ENCODE data around the gene RAB35.
A peak's percentile ranks its signal among the peaks of the same experiment; 100 is the strongest.

Gene RAB35

GRCh38 chr12:120116441-120116791, at the start of gene RAB35:
Gene RAB35 (minus strand): TSS chr12:120116753. CDS start chr12:120116650, 103 bp downstream.
- DNase-seq (ENCODE audit: low read depth, low spot score): no peak
- H3K4me1 ChIP-seq (ENCODE audit: insufficient read depth, insufficient read length): peaks cover 15% of the 10 kb centered on the region
- TF ChIP-seq ZNF274 (IDR thresholded peaks at IDR 0.05; ENCODE audit: low read depth, low read length): no peak
- no peak for TF ChIP-seq SUZ12 (IDR thresholded peaks at IDR 0.05; ENCODE audit: extremely low read depth, insufficient read depth, insufficient read length)
- TF ChIP-seq YY1 (IDR thresholded peaks at IDR 0.05; ENCODE audit: insufficient read depth, insufficient read length): no peak
- H3K4me3 ChIP-seq (ENCODE audit: insufficient read length, low read depth): peak within 1 kb of the TSS; percentile 94
- H3K9me3 ChIP-seq (ENCODE audit: insufficient read depth, low read length): no peaks in the 10 kb centered on the region
- peak within 1 kb of the TSS; percentile 99 for H3K9ac ChIP-seq (ENCODE audit: insufficient read length, low read depth)
- peaks cover 45% of the 10 kb centered on the region for H3K36me3 ChIP-seq (ENCODE audit: insufficient read depth, insufficient read length, low read length)
- no peaks in the 10 kb centered on the region for H3K27me3 ChIP-seq (ENCODE audit: insufficient read depth, insufficient read length)

GRCh38 chr12:120164293-120164692, 47.7 kb upstream of the RAB35 start:
- peaks cover 86% of the 10 kb centered on the region for H3K36me3 ChIP-seq (ENCODE audit: insufficient read depth, insufficient read length, low read length)
- TF ChIP-seq ZNF274 (IDR thresholded peaks at IDR 0.05; ENCODE audit: low read depth, low read length) (no peak), YY1 (IDR thresholded peaks at IDR 0.05; ENCODE audit: insufficient read depth, insufficient read length) (no peak), SUZ12 (IDR thresholded peaks at IDR 0.05; ENCODE audit: extremely low read depth, insufficient read depth, insufficient read length) (no peak)
- H3K4me1 ChIP-seq (ENCODE audit: insufficient read depth, insufficient read length): no peaks in the 10 kb centered on the region
- H3K9ac ChIP-seq (ENCODE audit: insufficient read length, low read depth): no peak overlapping the region
- no peaks in the 10 kb centered on the region for H3K9me3 ChIP-seq (ENCODE audit: insufficient read depth, low read length)
- no peaks in the 10 kb centered on the region for H3K27me3 ChIP-seq (ENCODE audit: insufficient read depth, insufficient read length)
- H3K4me3 ChIP-seq (ENCODE audit: insufficient read length, low read depth): no peak overlapping the region
- no peak for DNase-seq (ENCODE audit: low read depth, low spot score)

- H3K36me3 ChIP-seq (ENCODE audit: insufficient read depth, insufficient read length, low read length): peaks cover 87% of the 10 kb centered on the region
- H3K4me3 ChIP-seq (ENCODE audit: insufficient read length, low read depth): no peak overlapping the region
- DNase-seq (ENCODE audit: low read depth, low spot score): no peak
- no peaks in the 10 kb centered on the region for H3K27me3 ChIP-seq (ENCODE audit: insufficient read depth, insufficient read length)
- H3K9ac ChIP-seq (ENCODE audit: insufficient read length, low read depth): no peak overlapping the region
- no peaks in the 10 kb centered on the region for H3K9me3 ChIP-seq (ENCODE audit: insufficient read depth, low read length)
- no peak for TF ChIP-seq ZNF274 (IDR thresholded peaks at IDR 0.05; ENCODE audit: low read depth, low read length)
- no peak for TF ChIP-seq YY1 (IDR thresholded peaks at IDR 0.05; ENCODE audit: insufficient read depth, insufficient read length)
- TF ChIP-seq SUZ12 (IDR thresholded peaks at IDR 0.05; ENCODE audit: extremely low read depth, insufficient read depth, insufficient read length): no peak
- no peaks in the 10 kb centered on the region for H3K4me1 ChIP-seq (ENCODE audit: insufficient read depth, insufficient read length)
Measured at GRCh38 chr12:120162763-120163162, 46.2 kb upstream of the RAB35 start.

- no peaks in the 10 kb centered on the region for H3K27me3 ChIP-seq (ENCODE audit: insufficient read depth, insufficient read length)
- DNase-seq (ENCODE audit: low read depth, low spot score): no peak
- TF ChIP-seq ZNF274 (IDR thresholded peaks at IDR 0.05; ENCODE audit: low read depth, low read length): no peak
- no peak for TF ChIP-seq YY1 (IDR thresholded peaks at IDR 0.05; ENCODE audit: insufficient read depth, insufficient read length)
- TF ChIP-seq SUZ12 (IDR thresholded peaks at IDR 0.05; ENCODE audit: extremely low read depth, insufficient read depth, insufficient read length): no peak
- peaks cover 87% of the 10 kb centered on the region for H3K36me3 ChIP-seq (ENCODE audit: insufficient read depth, insufficient read length, low read length)
- H3K4me3 ChIP-seq (ENCODE audit: insufficient read length, low read depth): no peak overlapping the region
- H3K9me3 ChIP-seq (ENCODE audit: insufficient read depth, low read length): no peaks in the 10 kb centered on the region
- no peak overlapping the region for H3K9ac ChIP-seq (ENCODE audit: insufficient read length, low read depth)
- no peaks in the 10 kb centered on the region for H3K4me1 ChIP-seq (ENCODE audit: insufficient read depth, insufficient read length)
Measured at GRCh38 chr12:120161852-120162251, 45.3 kb upstream of the RAB35 start.

GRCh38 chr12:120159509-120160237, 43.1 kb upstream of the RAB35 start:
- DNase-seq (ENCODE audit: low read depth, low spot score): no peak
- Histone ChIP-seq H3K36me3 (ENCODE audit: insufficient read depth, insufficient read length, low read length) (peaks cover 98% of the 10 kb centered on the region), H3K27me3 (ENCODE audit: insufficient read depth, insufficient read length) (no peaks in the 10 kb centered on the region), H3K4me1 (ENCODE audit: insufficient read depth, insufficient read length) (no peaks in the 10 kb centered on the region), H3K9ac (ENCODE audit: insufficient read length, low read depth) (no peak overlapping the region), H3K4me3 (ENCODE audit: insufficient read length, low read depth) (no peak overlapping the region), H3K9me3 (ENCODE audit: insufficient read depth, low read length) (no peaks in the 10 kb centered on the region)
- TF ChIP-seq ZNF274 (IDR thresholded peaks at IDR 0.05; ENCODE audit: low read depth, low read length): no peak
- no peak for TF ChIP-seq SUZ12 (IDR thresholded peaks at IDR 0.05; ENCODE audit: extremely low read depth, insufficient read depth, insufficient read length)
- no peak for TF ChIP-seq YY1 (IDR thresholded peaks at IDR 0.05; ENCODE audit: insufficient read depth, insufficient read length)

GRCh38 chr12:120158351-120158750, 41.8 kb upstream of the RAB35 start:
- TF ChIP-seq ZNF274 (IDR thresholded peaks at IDR 0.05; ENCODE audit: low read depth, low read length) (no peak), SUZ12 (IDR thresholded peaks at IDR 0.05; ENCODE audit: extremely low read depth, insufficient read depth, insufficient read length) (no peak), YY1 (IDR thresholded peaks at IDR 0.05; ENCODE audit: insufficient read depth, insufficient read length) (no peak)

GRCh38 chr12:120157678-120158077, 41.1 kb upstream of the RAB35 start:
- DNase-seq (ENCODE audit: low read depth, low spot score): no peak
- peaks cover 98% of the 10 kb centered on the region for H3K36me3 ChIP-seq (ENCODE audit: insufficient read depth, insufficient read length, low read length)

More at GRCh38 chr12:120158351-120158750, 41.8 kb upstream of the RAB35 start:
- no peak for DNase-seq (ENCODE audit: low read depth, low spot score)
- Histone ChIP-seq H3K4me1 (ENCODE audit: insufficient read depth, insufficient read length) (no peaks in the 10 kb centered on the region), H3K27me3 (ENCODE audit: insufficient read depth, insufficient read length) (no peaks in the 10 kb centered on the region), H3K4me3 (ENCODE audit: insufficient read length, low read depth) (no peak overlapping the region), H3K9ac (ENCODE audit: insufficient read length, low read depth) (no peak overlapping the region), H3K9me3 (ENCODE audit: insufficient read depth, low read length) (no peaks in the 10 kb centered on the region), H3K36me3 (ENCODE audit: insufficient read depth, insufficient read length, low read length) (peaks cover 98% of the 10 kb centered on the region)

More at GRCh38 chr12:120157678-120158077, 41.1 kb upstream of the RAB35 start:
- no peaks in the 10 kb centered on the region for H3K27me3 ChIP-seq (ENCODE audit: insufficient read depth, insufficient read length)
- no peaks in the 10 kb centered on the region for H3K9me3 ChIP-seq (ENCODE audit: insufficient read depth, low read length)
- no peak overlapping the region for H3K9ac ChIP-seq (ENCODE audit: insufficient read length, low read depth)
- no peak overlapping the region for H3K4me3 ChIP-seq (ENCODE audit: insufficient read length, low read depth)
- H3K4me1 ChIP-seq (ENCODE audit: insufficient read depth, insufficient read length): no peaks in the 10 kb centered on the region
- no peak for TF ChIP-seq ZNF274 (IDR thresholded peaks at IDR 0.05; ENCODE audit: low read depth, low read length)
- no peak for TF ChIP-seq SUZ12 (IDR thresholded peaks at IDR 0.05; ENCODE audit: extremely low read depth, insufficient read depth, insufficient read length)
- TF ChIP-seq YY1 (IDR thresholded peaks at IDR 0.05; ENCODE audit: insufficient read depth, insufficient read length): no peak
